H9 (cell line): ENCODE measurements around the gene CXXC5. TPM values are rescaled to one million over a fixed set of nuclear protein-coding genes. Genes with fewer than 3 reads are reported as not detected.

Experiments used
- DNase-seq: peaks from one replicate; pipeline ENCODE4 v3.0.0-alpha.2; 2017
- H2AFZ ChIP-seq: one replicate; pipeline ENCODE4 v1.6.1; 2013; ENCODE audit warnings: mild to moderate bottlenecking, low read length, control low read depth, moderate library complexity
- H2AK5ac ChIP-seq: 2 replicates; pipeline ENCODE4 v1.6.1; 2013; ENCODE audit warnings: low read length, control low read depth, mixed read lengths; ENCODE audit not compliant: insufficient read length
- H2BK120ac ChIP-seq: one replicate; pipeline ENCODE4 v1.6.1; 2013; ENCODE audit warnings: low read depth, mild to moderate bottlenecking, low read length, control low read depth, inconsistent platforms; ENCODE audit not compliant: poor library complexity, severe bottlenecking
- H2BK12ac ChIP-seq: 2 replicates; pipeline ENCODE4 v1.6.1; 2013; ENCODE audit warnings: low read length, control low read depth, mixed read lengths, low read depth; ENCODE audit not compliant: insufficient read length
- H2BK15ac ChIP-seq: 2 replicates; pipeline ENCODE4 v1.6.1; 2013; ENCODE audit warnings: low read depth, low read length, control low read depth
- H2BK20ac ChIP-seq: one replicate; pipeline ENCODE4 v1.6.1; 2013; ENCODE audit warnings: low read depth, mild to moderate bottlenecking, low read length, control low read depth, inconsistent platforms; ENCODE audit not compliant: poor library complexity, severe bottlenecking
- H2BK5ac ChIP-seq: 2 replicates; pipeline ENCODE4 v1.6.1; 2013; ENCODE audit warnings: low read length, control low read depth, mixed read lengths; ENCODE audit not compliant: insufficient read length
- H3K14ac ChIP-seq: 2 replicates; pipeline ENCODE4 v1.6.1; 2013; ENCODE audit warnings: low read length, control low read depth; ENCODE audit not compliant: insufficient read depth
- H3K18ac ChIP-seq: 2 replicates; pipeline ENCODE4 v1.6.1; 2013; ENCODE audit warnings: low read depth, mild to moderate bottlenecking, mixed read lengths, low read length, control low read depth; ENCODE audit not compliant: insufficient read length
- H3K23ac ChIP-seq: 2 replicates; pipeline ENCODE4 v1.6.1; 2013; ENCODE audit warnings: low read length, control low read depth, mixed read lengths, low read depth; ENCODE audit not compliant: insufficient read length
- H3K23me2 ChIP-seq: 2 replicates; pipeline ENCODE4 v1.6.1; 2013; ENCODE audit warnings: low read depth, mild to moderate bottlenecking, mixed read lengths, low read length, control low read depth; ENCODE audit not compliant: insufficient read length, poor library complexity, severe bottlenecking
- H3K27ac ChIP-seq: 2 replicates; pipeline ENCODE4 v1.5.1; 2013; ENCODE audit warnings: low read length, control low read depth, mixed read lengths, low read depth; ENCODE audit not compliant: insufficient read length
- H3K27me3 ChIP-seq: 2 replicates; pipeline ENCODE4 v1.6.1; 2013; ENCODE audit warnings: low read length, control low read depth, inconsistent platforms; ENCODE audit not compliant: insufficient read depth
- H3K4ac ChIP-seq: 2 replicates; pipeline ENCODE4 v1.6.1; 2013; ENCODE audit warnings: low read depth, mild to moderate bottlenecking, control low read depth, inconsistent platforms, low read length, moderate library complexity
- H3K4me1 ChIP-seq: 2 replicates; pipeline ENCODE4 v1.6.1; 2013; ENCODE audit warnings: low read length, control low read depth, inconsistent platforms; ENCODE audit not compliant: insufficient read depth
- H3K4me2 ChIP-seq: 2 replicates; pipeline ENCODE4 v1.6.1; 2013; ENCODE audit warnings: low read length, control low read depth, mixed read lengths; ENCODE audit not compliant: insufficient read length, insufficient read depth
- H3K56ac ChIP-seq: 2 replicates; pipeline ENCODE4 v1.6.1; 2013; ENCODE audit warnings: low read depth, mild to moderate bottlenecking, mixed read lengths, low read length, control low read depth; ENCODE audit not compliant: insufficient read length
- H3K79me1 ChIP-seq: 2 replicates; pipeline ENCODE4 v1.6.1; 2013; ENCODE audit warnings: low read depth, mild to moderate bottlenecking, moderate library complexity, low read length, control low read depth, inconsistent platforms; ENCODE audit not compliant: insufficient read depth, poor library complexity, severe bottlenecking
- H3K79me2 ChIP-seq: 2 replicates; pipeline ENCODE4 v1.6.1; 2013; ENCODE audit warnings: low read length, control low read depth, inconsistent platforms; ENCODE audit not compliant: insufficient read depth
- H3K9ac ChIP-seq: 2 replicates; pipeline ENCODE4 v1.6.1; 2013; ENCODE audit warnings: low read length, control low read depth, mixed read lengths; ENCODE audit not compliant: insufficient read length; ENCODE audit errors: extremely low read depth
- H3K9me3 ChIP-seq: one replicate; pipeline ENCODE4 v1.6.1; 2013; ENCODE audit warnings: low read depth, low read length, inconsistent platforms; ENCODE audit not compliant: control insufficient read depth
- H3T11ph ChIP-seq: one replicate; pipeline ENCODE4 v1.6.1; 2013; ENCODE audit warnings: mild to moderate bottlenecking, low read length, control low read depth, inconsistent platforms
- H4K20me1 ChIP-seq: one replicate; pipeline ENCODE4 v1.6.1; 2013; ENCODE audit not compliant: control insufficient read depth, insufficient read length, insufficient read depth
- H4K5ac ChIP-seq: 2 replicates; pipeline ENCODE4 v1.6.1; 2013; ENCODE audit warnings: low read depth, mild to moderate bottlenecking, mixed read lengths, low read length, control low read depth; ENCODE audit not compliant: insufficient read length
- H4K8ac ChIP-seq: replicated peaks from 2 replicates; pipeline ENCODE4 v1.6.1; 2013; ENCODE audit warnings: low read length, control low read depth, mixed read lengths, low read depth; ENCODE audit not compliant: insufficient read length
- H4K91ac ChIP-seq: 2 replicates; pipeline ENCODE4 v1.6.1; 2013; ENCODE audit warnings: low read depth, mild to moderate bottlenecking, moderate library complexity, mixed read lengths, low read length, control low read depth; ENCODE audit not compliant: insufficient read length
- H3K27ac Mint-ChIP-seq, 3 experiments: 2 replicates in 2 of 3; 3 replicates in 1 of 3; pipeline ENCODE4 v1.8.0; 2020 to 2021; ENCODE audit warnings: mixed read lengths in 3 of 3, mild to moderate bottlenecking in 1 of 3, moderate library complexity in 1 of 3
- H3K27me3 Mint-ChIP-seq: 2 replicates; pipeline ENCODE4 v1.8.0; 2021; ENCODE audit warnings: low read depth, mild to moderate bottlenecking, moderate library complexity, mixed read lengths
- H3K36me3 Mint-ChIP-seq, 3 experiments: 2 replicates in 2 of 3; 3 replicates in 1 of 3; pipeline ENCODE4 v1.8.0; 2020 to 2021; ENCODE audit warnings: low read depth in 3 of 3, mixed read lengths in 3 of 3; ENCODE audit not compliant: insufficient read depth in 1 of 3
- H3K4me1 Mint-ChIP-seq, 2 experiments: 2 replicates each; pipeline ENCODE4 v1.8.0; 2020; ENCODE audit warnings: mixed read lengths in 2 of 2
- H3K4me3 Mint-ChIP-seq, 2 experiments: 2 replicates in 1 of 2; 3 replicates in 1 of 2; pipeline ENCODE4 v1.8.0; 2020 to 2021; ENCODE audit warnings: mild to moderate bottlenecking in 2 of 2, mixed read lengths in 2 of 2, moderate library complexity in 1 of 2
- H3K9me3 Mint-ChIP-seq, 2 experiments: 2 replicates in 1 of 2; 3 replicates in 1 of 2; pipeline ENCODE4 v1.8.0; 2020; ENCODE audit warnings: mild to moderate bottlenecking in 2 of 2, mixed read lengths in 2 of 2, moderate library complexity in 1 of 2
- WGBS: extraction: QIAGEN DNeasy Blood & Tissue Kit; methylation state at CpG from one replicate; pipeline ENCODE4 v1.1.7; 2013; ENCODE audit warnings: missing lambda C conversion rate, low lambda C conversion rate, mixed read lengths; ENCODE audit not compliant: insufficient read length; ENCODE audit errors: extremely low coverage; 5-methylcytosine and 5-hydroxymethylcytosine counted together
- total RNA-seq: library from RNA; stranded (reverse); gene quantifications from 2 replicates; pipeline ENCODE4 v1.2.1, GENCODE V29; 2021
- TF ChIP-seq, protein P1 (sequence below): fragments of 200-600 bp; sonication (generic); conservative IDR thresholded peaks from 3 replicates; pipeline ENCODE4 v1.8.0; 2021; ENCODE audit warnings: antibody characterized with exemption, mild to moderate bottlenecking

Gene CXXC5
- total RNA-seq, 1 experiment from 2014 or later, result 105 TPM

DNA sequence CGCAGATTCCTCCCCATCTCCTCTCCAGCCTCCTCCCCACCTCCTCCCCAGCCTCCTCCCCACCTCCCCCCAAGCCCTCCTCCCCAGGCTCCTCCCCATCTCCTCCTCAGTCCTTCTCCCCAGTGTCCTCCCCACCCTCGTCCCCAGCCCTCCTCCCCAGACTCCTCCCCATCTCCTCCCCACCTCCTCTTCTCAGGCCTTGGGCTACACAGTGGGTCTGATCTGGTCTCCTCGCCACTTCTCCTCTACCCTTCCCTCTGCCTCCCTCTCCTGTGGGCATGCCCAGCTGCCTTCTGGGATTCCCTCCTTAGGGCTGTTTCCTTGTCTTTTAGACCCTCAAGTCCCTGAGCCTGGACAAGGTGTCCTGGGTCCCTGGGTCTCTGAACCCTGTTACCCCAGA, 28.3 kb downstream of the CXXC5 start:
- H3K23ac ChIP-seq, result no peak overlapping the region
- H3K27ac ChIP-seq, result no peak overlapping the region
- H2AK5ac ChIP-seq, result no peak overlapping the region
- H2BK20ac ChIP-seq, result no peak overlapping the region
- no peaks in the 10 kb centered on the region for H4K20me1 ChIP-seq
- H2AFZ ChIP-seq, result no peak overlapping the region
- no peak overlapping the region for H3K56ac ChIP-seq
- peaks cover 25% of the 10 kb centered on the region; the same call in 1 of the 2 replicates for H3K79me2 ChIP-seq
- H3K4ac ChIP-seq, result no peak overlapping the region
- Mint-ChIP-seq H3K27me3 (no peaks in the 10 kb centered on the region; the same call in 1 of the 2 replicates), H3K4me3 (peak overlapping the region in 1 of 2 experiments; percentile 53; a peak in 1 of 5 replicates), H3K9me3 (no peaks in the 10 kb centered on the region), H3K36me3 (peaks cover 11 to 21% (median 17%) of the 10 kb centered on the region in 3 experiments; a peak in 6 of 7 replicates), H3K4me1 (peaks cover 28 to 39% of the 10 kb centered on the region in 2 experiments), H3K27ac (peak overlapping the region; percentile 32 to 75 (median 69); a peak in 4 of 7 replicates)
- H2BK120ac ChIP-seq, result no peak overlapping the region
- no peak overlapping the region for H3K9ac ChIP-seq
- DNase-seq, result no peak
- H3K4me2 ChIP-seq, result no peak overlapping the region
- no peak overlapping the region for H2BK12ac ChIP-seq
- no CpG with 5 or more reads among the region's 3 CpGs for WGBS
- peak overlapping the region; percentile 23 for H3K18ac ChIP-seq
- H3K14ac ChIP-seq, result no peak overlapping the region
- no peaks in the 10 kb centered on the region for H3K27me3 ChIP-seq
- H2BK5ac ChIP-seq, result no peak overlapping the region
- no peak overlapping the region for H3T11ph ChIP-seq
- TF ChIP-seq, protein P1, sequence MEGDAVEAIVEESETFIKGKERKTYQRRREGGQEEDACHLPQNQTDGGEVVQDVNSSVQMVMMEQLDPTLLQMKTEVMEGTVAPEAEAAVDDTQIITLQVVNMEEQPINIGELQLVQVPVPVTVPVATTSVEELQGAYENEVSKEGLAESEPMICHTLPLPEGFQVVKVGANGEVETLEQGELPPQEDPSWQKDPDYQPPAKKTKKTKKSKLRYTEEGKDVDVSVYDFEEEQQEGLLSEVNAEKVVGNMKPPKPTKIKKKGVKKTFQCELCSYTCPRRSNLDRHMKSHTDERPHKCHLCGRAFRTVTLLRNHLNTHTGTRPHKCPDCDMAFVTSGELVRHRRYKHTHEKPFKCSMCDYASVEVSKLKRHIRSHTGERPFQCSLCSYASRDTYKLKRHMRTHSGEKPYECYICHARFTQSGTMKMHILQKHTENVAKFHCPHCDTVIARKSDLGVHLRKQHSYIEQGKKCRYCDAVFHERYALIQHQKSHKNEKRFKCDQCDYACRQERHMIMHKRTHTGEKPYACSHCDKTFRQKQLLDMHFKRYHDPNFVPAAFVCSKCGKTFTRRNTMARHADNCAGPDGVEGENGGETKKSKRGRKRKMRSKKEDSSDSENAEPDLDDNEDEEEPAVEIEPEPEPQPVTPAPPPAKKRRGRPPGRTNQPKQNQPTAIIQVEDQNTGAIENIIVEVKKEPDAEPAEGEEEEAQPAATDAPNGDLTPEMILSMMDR, result no peak
- no peak overlapping the region for H4K5ac ChIP-seq
- no peaks in the 10 kb centered on the region for H3K23me2 ChIP-seq
- no peak overlapping the region for H4K91ac ChIP-seq
- H3K9me3 ChIP-seq, result no peaks in the 10 kb centered on the region
- no peak overlapping the region for H4K8ac ChIP-seq
- H3K79me1 ChIP-seq, result no peaks in the 10 kb centered on the region
- no peak overlapping the region for H2BK15ac ChIP-seq
- no peaks in the 10 kb centered on the region for H3K4me1 ChIP-seq
